AG04449 (cell line): ENCODE measurements around the gene MYO10.
A peak's percentile ranks its signal among the peaks of the same experiment; 100 is the strongest.

Experiments
- CTCF ChIA-PET: fragments of 350-600 bp; formaldehyde crosslinking; extraction: SDS; loops from one replicate; lab custom pipeline; 2021; ENCODE audit warnings: antibody characterized with exemption; lab: Yijun Ruan, JAX
- POLR2A ChIA-PET: fragments of 400-600, 350-600 bp; formaldehyde crosslinking; extraction: SDS; loops from one replicate; lab custom pipeline; 2020; ENCODE audit warnings: antibody characterized with exemption, inconsistent platforms; lab: Yijun Ruan, JAX
- DNase-seq: peaks from one replicate; pipeline ENCODE4 v3.0.0-alpha.2; 2010; ENCODE audit warnings: low read depth, low spot score
- H3K4me3 ChIP-seq: 2 replicates; pipeline ENCODE4 v1.5.1; 2011; ENCODE audit warnings: low read depth, mild to moderate bottlenecking, control low read depth, low read length
- TF ChIP-seq, protein P1 (sequence below): IDR thresholded peaks from one replicate; pipeline ENCODE4 v1.5.1; 2011; ENCODE audit warnings: mild to moderate bottlenecking, moderate library complexity, low read length, control low read depth, inconsistent platforms; ENCODE audit not compliant: insufficient read depth; ENCODE audit errors: missing control alignments

The MYO10 gene

DNA sequence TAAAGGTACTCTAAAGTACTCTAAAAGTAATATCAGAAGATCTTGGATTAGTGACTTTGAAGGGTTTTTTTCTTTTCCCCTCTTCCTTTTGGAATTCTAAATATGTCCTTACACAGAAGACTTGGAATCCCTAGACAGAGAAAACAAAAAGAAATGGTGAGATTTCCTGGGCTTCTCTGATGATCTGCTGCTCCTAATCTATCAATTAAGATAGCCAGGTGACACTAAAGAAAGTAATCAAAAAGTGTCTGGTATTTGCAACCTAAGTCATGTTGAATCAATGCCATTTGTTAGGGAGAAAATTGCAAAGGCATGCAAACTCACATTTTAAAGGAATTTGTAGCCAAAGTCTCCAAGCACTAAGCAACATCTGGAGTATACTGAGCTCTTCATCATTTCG, 29.5 kb upstream of the MYO10 start:
- DNase-seq: no peak

DNA sequence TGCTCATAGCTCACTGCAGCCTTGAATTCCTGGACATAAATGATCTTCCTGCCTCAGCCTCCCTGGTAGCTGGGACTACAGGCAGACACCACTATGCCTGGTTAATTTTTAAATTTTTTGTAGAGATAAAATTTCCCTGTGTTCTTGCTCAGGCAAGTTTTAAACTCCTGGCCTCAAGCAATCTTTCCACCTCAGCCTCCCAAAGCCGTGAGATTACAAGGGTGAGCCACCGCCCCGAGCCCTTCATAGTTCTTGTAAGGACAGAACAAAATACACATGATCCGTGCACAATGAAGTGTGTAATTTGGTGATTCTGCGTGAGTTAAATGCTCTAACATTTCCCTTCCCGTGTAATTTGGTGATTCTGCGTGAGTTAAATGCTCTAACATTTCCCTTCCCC, 27.7 kb upstream of the MYO10 start:
- ChIA-PET POLR2A (no interaction called here), CTCF (interaction anchor here (1.3 kb wide), 1 partner anchor 32 kb away, joined by 3 read pairs; no protein-coding TSS in a partner anchor)
- TF ChIP-seq, protein P1, sequence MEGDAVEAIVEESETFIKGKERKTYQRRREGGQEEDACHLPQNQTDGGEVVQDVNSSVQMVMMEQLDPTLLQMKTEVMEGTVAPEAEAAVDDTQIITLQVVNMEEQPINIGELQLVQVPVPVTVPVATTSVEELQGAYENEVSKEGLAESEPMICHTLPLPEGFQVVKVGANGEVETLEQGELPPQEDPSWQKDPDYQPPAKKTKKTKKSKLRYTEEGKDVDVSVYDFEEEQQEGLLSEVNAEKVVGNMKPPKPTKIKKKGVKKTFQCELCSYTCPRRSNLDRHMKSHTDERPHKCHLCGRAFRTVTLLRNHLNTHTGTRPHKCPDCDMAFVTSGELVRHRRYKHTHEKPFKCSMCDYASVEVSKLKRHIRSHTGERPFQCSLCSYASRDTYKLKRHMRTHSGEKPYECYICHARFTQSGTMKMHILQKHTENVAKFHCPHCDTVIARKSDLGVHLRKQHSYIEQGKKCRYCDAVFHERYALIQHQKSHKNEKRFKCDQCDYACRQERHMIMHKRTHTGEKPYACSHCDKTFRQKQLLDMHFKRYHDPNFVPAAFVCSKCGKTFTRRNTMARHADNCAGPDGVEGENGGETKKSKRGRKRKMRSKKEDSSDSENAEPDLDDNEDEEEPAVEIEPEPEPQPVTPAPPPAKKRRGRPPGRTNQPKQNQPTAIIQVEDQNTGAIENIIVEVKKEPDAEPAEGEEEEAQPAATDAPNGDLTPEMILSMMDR: no peak
- DNase-seq: no peak
- H3K4me3 ChIP-seq: no peak overlapping the region

More for the DNA sequence above, 29.5 kb upstream of the MYO10 start:
- TF ChIP-seq, protein P1: no peak
- H3K4me3 ChIP-seq: no peak overlapping the region
- ChIA-PET CTCF (interaction anchor here (0.7 to 1.8 kb wide), 4 partner anchors 32 to 223 kb away, joined by 3 to 5 read pairs (median 4); no protein-coding TSS in a partner anchor), POLR2A (no interaction called here)

DNA sequence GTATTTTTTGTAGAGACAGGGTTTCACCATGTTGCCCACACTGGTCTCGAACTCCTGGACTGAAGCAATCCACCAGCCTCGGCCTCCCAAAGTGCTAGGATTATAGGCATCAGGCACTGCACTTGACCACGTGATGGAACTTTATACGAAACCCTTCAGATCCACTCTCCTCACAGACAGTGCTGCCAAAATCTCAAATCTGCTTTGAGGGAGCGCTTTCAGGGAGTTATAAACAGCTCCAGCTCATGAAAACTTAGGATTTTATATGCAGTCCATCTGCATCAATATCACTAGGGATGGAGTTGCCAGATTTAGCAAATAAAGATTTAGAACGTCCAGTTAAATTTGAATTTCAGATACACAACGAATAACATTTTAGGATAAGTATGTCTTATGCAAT, 25.0 kb upstream of the MYO10 start:
- CTCF ChIA-PET: no interaction called here
- no peak overlapping the region for H3K4me3 ChIP-seq
- no peak for DNase-seq
- TF ChIP-seq, protein P1: no peak
- POLR2A ChIA-PET: no interaction called here

DNA sequence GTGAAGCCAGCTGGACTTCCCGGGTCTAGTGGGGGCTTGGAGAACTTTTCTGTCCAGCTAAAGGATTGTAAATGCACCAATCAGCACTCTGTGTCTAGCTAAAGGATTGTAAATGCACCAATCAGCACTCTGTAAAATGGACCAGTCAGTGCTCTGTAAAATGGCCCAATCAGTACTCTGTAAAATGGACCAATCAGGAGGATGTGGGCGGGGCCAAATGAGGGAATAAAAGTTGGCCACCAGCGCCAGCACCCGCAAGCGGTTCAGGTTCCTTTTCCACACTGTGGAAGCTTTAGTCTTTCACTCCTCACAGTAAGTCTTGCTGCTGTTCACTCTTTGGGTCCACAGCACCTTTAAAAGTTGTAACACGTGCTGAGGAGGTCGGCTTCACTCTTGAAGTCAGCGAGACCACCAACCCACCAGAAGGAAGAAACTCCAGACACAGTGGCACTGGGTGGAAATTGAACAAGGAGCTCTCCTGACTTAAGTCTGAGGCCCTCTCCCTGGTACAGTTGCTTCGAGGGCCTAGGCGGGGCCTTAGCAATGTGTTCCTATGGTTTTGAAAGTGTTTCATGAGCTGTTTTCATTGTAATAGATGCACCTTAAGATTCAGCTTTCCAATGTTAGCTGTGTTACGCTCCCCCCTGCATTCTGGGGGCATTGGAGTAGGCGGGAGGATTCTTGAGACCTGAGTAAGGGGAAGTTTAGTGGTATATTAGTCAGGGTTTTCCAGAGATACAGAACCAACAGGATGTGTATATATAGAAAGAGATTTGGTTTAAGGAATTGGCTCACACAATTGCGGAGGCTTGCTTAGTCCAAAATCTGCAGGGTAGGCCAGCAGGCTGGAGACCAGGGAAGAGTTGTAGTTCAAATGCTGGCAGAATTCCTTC, 21.5 kb upstream of the MYO10 start:
- TF ChIP-seq, protein P1: no peak
- H3K4me3 ChIP-seq: no peak overlapping the region
- ChIA-PET CTCF (interaction anchor here (1.6 to 1.8 kb wide), 2 partner anchors 175 to 232 kb away, joined by 10 read pairs; no protein-coding TSS in a partner anchor), POLR2A (interaction anchor here (0.7 kb wide), 1 partner anchor 21 kb away, joined by 6 read pairs; the partner anchor contains the start of gene MYO10)
- DNase-seq: peak; percentile 82

DNA sequence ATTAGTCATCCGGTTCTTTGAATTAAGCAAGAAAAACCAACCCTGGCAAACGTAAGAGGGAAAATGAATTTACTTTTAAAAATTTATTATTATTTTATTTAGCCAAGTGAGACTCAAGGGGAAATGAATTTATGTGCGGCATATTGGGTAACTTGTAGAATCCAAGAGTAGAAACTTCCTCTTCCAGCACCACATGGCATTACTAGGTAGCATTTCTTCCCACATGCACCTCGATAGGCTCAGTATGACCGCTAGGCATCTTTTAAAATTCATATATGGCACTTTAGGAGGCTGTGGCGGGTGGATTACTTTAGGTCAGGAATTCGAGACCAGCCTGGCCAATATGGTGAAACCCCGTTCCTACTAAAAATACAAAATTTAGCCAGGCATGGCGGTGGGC, 17.6 kb upstream of the MYO10 start:
- TF ChIP-seq, protein P1: no peak
- ChIA-PET POLR2A (no interaction called here), CTCF (no interaction called here)
- DNase-seq: no peak
- no peak overlapping the region for H3K4me3 ChIP-seq
